Measurements from ENCODE around the gene LGR5. TPM values are rescaled to one million over a fixed set of nuclear protein-coding genes. Genes with fewer than 3 reads are reported as not detected.

The LGR5 gene
- total RNA-seq (2021; ENCODE audit: unreplicated experiment) (not detected), Bru-seq, nascent RNA (percentile 1 among the genes with signal in this experiment), BruChase-seq, experiment 1, labeled RNA remaining after a 6-hour chase (not detected), BruChase-seq, experiment 2, labeled RNA remaining after a 2-hour chase (percentile 0 among the genes with signal in this experiment)
- polyA plus RNA-seq (2012), result not detected in 2 replicates
- long read RNA-seq, result 0 reads

- Histone ChIP-seq H3K4me1 (ENCODE audit: control insufficient read depth in 1 of 2, insufficient read depth in 2 of 2, low read length in 2 of 2) (peaks cover 8 to 21% of the 10 kb centered on the region in 2 experiments; a peak in 3 of 4 replicates), H3K4me2 (ENCODE audit: low read length) (peak within 1 kb of the TSS; percentile 94), H3K4me3 (replicated peaks in 1 of 2; ENCODE audit: low read depth in 1 of 2, low read length in 2 of 2) (peak within 1 kb of the TSS; percentile 40 to 61), H3K9me2 (ENCODE audit: insufficient read depth) (no peaks in the 10 kb centered on the region), H2AFZ (ENCODE audit: low read depth, low read length, poor library complexity, severe bottlenecking) (peak within 1 kb of the TSS; percentile 88), H3K36me3 (ENCODE audit: control insufficient read depth in 1 of 2, insufficient read depth in 2 of 2, low read length in 2 of 2) (no peaks in the 10 kb centered on the region), H3K79me2 (ENCODE audit: insufficient read depth, low read length) (no peaks in the 10 kb centered on the region), H3K27me3 (ENCODE audit: insufficient read depth, low read length) (peaks cover 42% of the 10 kb centered on the region), H3K9ac (ENCODE audit: low read length) (no peak within 1 kb of the TSS), H3K27ac (ENCODE audit: low read depth, low read length) (no peak within 1 kb of the TSS), H3K9me3 (ENCODE audit: control insufficient read depth in 1 of 2, insufficient read depth in 1 of 2, low read depth in 1 of 2, low read length in 2 of 2) (no peaks in the 10 kb centered on the region; a peak in 1 of 4 replicates), H4K20me1 (ENCODE audit: insufficient read depth) (no peaks in the 10 kb centered on the region)
- intact Hi-C loops (cut with micrococcal nuclease), result no loop called here
- POLR2A ChIA-PET, result no interaction called here
- TF ChIP-seq REST (IDR thresholded peaks at IDR 0.05; ENCODE audit: low read depth) (peak; percentile 43), JUND (IDR thresholded peaks at IDR 0.05) (no peak)
- DNase-seq (ENCODE audit: low read depth, low spot score) (no peak), ATAC-seq (peak; percentile 80)
- CTCF ChIA-PET, result no interaction called here
- no TSS peak for BruUV-seq (replicated peaks)
- RAD21 ChIA-PET (ENCODE audit: low non-redundant PET in 1 of 2, low total read pairs in 2 of 2, uncharacterized antibody in 2 of 2, unreplicated experiment in 2 of 2), result no interaction called here
Observed at GRCh38 chr12:71439613-71440344, at the start of gene LGR5. Gene LGR5, plus strand, starts transcription at chr12:71439798. Its CDS starts 283 bp downstream, at chr12:71440081.
